Measurements from ENCODE around the gene PDXK.

Gene PDXK

DNA sequence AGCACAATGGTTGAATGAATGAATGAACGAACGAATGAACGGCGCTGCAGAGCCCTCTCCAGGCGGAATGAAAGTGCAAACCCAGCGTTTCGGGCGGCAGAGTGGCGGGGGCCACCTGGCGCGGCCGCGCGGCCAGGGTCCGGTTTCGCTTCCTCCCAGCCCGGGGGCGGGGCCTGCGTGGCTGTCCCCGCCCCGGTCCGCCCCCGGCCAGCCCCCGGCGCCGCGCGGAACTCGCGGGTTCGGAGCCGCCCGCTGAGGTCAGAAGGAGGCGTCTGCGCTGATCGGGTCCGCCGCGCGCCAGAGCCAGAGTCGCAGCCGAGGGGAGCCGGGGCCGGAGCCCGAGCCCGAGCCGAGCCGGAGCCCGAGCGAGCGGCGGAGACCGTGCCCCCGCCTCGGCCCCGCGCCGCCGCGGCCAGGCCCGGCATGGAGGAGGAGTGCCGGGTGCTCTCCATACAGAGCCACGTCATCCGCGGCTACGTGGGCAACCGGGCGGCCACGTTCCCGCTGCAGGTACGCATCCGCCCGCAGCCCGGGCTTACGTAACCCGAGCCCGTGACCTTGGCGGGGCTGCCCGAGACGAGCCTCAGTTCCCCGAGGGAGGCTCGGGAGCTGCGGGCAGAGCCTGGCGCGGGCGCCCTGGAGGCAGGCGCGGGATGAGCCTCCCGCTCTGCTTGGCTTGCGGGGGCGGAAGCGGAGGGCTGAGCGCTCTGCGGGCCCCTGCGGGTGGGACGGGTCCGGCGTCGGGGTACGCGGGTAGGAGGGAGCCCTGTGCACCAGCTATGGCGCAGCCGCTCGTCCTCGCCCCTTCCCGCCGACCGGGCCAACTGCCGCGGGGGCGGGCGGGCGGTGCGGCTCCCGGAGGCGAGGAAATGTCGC, at the start of gene PDXK:
TSS of gene PDXK (plus strand) at position 258 of the 876 bp plus-strand sequence. CDS start at position 424, 166 bp downstream.
- H3K36me3 ChIP-seq (ENCODE audit: control insufficient read depth, insufficient read depth, low read length) = no peaks in the 10 kb centered on the region
- H3K27me3 ChIP-seq (ENCODE audit: control insufficient read depth, insufficient read depth, low read length) = no peaks in the 10 kb centered on the region
- peak within 1 kb of the TSS; percentile 76 for H3K27ac ChIP-seq
- H3K4me1 ChIP-seq = no peaks in the 10 kb centered on the region
- H3K79me2 ChIP-seq = peaks cover 4% of the 10 kb centered on the region
- peak within 1 kb of the TSS; percentile 90 for H2AFZ ChIP-seq
- no peaks in the 10 kb centered on the region for H3K9me3 ChIP-seq (ENCODE audit: control insufficient read depth, low read length)
- TF ChIP-seq, protein P1, sequence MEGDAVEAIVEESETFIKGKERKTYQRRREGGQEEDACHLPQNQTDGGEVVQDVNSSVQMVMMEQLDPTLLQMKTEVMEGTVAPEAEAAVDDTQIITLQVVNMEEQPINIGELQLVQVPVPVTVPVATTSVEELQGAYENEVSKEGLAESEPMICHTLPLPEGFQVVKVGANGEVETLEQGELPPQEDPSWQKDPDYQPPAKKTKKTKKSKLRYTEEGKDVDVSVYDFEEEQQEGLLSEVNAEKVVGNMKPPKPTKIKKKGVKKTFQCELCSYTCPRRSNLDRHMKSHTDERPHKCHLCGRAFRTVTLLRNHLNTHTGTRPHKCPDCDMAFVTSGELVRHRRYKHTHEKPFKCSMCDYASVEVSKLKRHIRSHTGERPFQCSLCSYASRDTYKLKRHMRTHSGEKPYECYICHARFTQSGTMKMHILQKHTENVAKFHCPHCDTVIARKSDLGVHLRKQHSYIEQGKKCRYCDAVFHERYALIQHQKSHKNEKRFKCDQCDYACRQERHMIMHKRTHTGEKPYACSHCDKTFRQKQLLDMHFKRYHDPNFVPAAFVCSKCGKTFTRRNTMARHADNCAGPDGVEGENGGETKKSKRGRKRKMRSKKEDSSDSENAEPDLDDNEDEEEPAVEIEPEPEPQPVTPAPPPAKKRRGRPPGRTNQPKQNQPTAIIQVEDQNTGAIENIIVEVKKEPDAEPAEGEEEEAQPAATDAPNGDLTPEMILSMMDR (IDR thresholded peaks at IDR 0.05) = no peak
- peak within 1 kb of the TSS; percentile 72 for H3K9ac ChIP-seq
- H3K4me2 ChIP-seq (ENCODE audit: low read length) = peak within 1 kb of the TSS; percentile 98
- peak within 1 kb of the TSS; percentile 71 for H3K4me3 ChIP-seq (ENCODE audit: low read depth, low read length)

DNA sequence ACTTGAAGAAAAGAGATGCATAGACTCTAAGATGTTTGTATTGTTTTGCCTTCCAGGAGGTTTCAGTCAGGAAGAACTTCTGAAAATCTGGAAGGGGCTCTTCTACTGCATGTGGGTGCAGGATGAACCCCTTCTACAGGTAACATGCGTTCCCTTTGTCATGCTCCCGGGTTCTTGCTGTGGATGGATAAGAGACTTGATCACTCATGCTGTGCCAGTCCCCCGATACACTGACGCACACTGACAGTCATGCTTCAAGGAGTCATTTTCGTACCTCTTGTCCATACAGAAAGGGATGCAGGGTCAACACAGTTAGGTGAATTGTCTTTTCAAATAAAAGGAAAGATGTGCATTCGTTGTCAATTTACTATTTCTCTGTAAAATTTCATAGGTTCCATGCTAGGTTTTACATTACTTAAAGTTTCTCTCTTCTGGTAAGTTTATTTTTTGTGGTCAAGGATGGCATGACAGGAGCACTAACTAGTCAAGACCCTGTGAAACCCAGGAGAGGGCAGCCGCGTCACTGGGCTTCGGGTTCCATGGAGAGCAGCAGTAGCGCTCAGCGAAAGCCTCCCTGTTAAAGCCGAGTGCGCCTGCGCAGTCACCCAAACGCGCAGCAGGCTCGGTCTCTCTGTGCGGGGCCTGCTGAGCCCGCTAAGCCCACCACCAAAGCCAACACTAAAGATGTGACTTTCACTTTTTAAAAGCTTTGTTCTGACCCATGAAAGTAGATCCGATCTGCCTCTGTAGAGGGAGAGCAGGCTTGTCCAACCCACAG, 48.9 kb upstream of the PDXK start:
- Histone ChIP-seq H3K4me3 (ENCODE audit: low read depth, low read length) (no peak overlapping the region), H3K9ac (no peak overlapping the region), H2AFZ (no peak overlapping the region), H3K36me3 (ENCODE audit: control insufficient read depth, insufficient read depth, low read length) (no peaks in the 10 kb centered on the region), H3K4me1 (no peaks in the 10 kb centered on the region), H3K79me2 (peaks cover 2% of the 10 kb centered on the region), H3K9me3 (ENCODE audit: control insufficient read depth, low read length) (no peaks in the 10 kb centered on the region), H3K27me3 (ENCODE audit: control insufficient read depth, insufficient read depth, low read length) (no peaks in the 10 kb centered on the region), H3K4me2 (ENCODE audit: low read length) (no peak overlapping the region), H3K27ac (no peak overlapping the region)
- TF ChIP-seq, protein P1 (IDR thresholded peaks at IDR 0.05) = no peak

DNA sequence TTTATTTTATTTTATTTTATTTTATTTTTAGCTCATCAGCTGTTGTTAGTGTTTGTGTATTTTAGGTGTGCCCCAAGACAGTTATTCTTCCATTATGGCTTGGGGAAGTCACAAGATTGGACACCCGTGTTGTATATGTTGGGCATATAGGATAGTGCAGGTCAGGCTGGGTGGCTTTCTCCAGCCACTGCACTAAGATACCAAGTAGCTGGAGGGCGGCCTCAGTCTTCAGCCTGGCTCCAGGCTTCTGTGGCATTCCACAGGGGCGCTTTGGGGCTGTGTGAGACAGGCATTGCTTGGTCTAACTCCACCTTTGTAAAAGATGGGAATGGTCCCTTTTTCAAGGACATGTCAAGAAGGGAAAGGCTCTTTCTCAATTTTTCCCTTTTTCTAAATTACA, 43.1 kb upstream of the PDXK start:
- Histone ChIP-seq H3K9me3 (ENCODE audit: control insufficient read depth, low read length) (no peaks in the 10 kb centered on the region), H3K4me1 (no peaks in the 10 kb centered on the region), H3K4me3 (ENCODE audit: low read depth, low read length) (no peak overlapping the region), H2AFZ (no peak overlapping the region), H3K27ac (no peak overlapping the region), H3K4me2 (ENCODE audit: low read length) (no peak overlapping the region), H3K9ac (no peak overlapping the region), H3K79me2 (no peaks in the 10 kb centered on the region), H3K27me3 (ENCODE audit: control insufficient read depth, insufficient read depth, low read length) (no peaks in the 10 kb centered on the region), H3K36me3 (ENCODE audit: control insufficient read depth, insufficient read depth, low read length) (no peaks in the 10 kb centered on the region)
- TF ChIP-seq, protein P1 (IDR thresholded peaks at IDR 0.05) = no peak

DNA sequence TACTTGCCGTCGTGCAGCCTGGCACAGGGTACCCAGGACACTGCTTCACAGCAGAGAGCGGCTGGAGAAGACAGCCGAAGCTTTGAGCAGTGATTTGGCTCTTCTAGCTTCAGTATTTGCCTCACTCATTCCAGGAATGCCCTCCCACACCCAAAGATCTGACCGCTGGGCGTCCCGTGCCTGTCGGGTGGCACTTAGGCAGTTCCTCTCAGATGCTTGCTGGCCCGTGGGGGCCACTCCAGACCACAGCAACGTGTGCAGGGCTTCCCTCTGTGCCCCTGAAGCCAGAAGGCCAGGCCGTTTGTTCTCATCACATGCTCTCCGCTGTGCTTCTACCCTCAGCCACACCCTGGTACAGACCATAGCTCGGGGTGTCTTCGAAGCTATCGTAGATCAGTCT, 42.5 kb upstream of the PDXK start:
- TF ChIP-seq, protein P1 (IDR thresholded peaks at IDR 0.05) = no peak
- H3K4me2 ChIP-seq (ENCODE audit: low read length) = no peak overlapping the region
- no peaks in the 10 kb centered on the region for H3K27me3 ChIP-seq (ENCODE audit: control insufficient read depth, insufficient read depth, low read length)
- H3K9me3 ChIP-seq (ENCODE audit: control insufficient read depth, low read length) = no peaks in the 10 kb centered on the region
- H3K9ac ChIP-seq = no peak overlapping the region
- no peaks in the 10 kb centered on the region for H3K36me3 ChIP-seq (ENCODE audit: control insufficient read depth, insufficient read depth, low read length)
- no peak overlapping the region for H2AFZ ChIP-seq
- H3K79me2 ChIP-seq = no peaks in the 10 kb centered on the region
- H3K27ac ChIP-seq = no peak overlapping the region
- no peak overlapping the region for H3K4me3 ChIP-seq (ENCODE audit: low read depth, low read length)
- no peaks in the 10 kb centered on the region for H3K4me1 ChIP-seq

Measured in parathyroid adenoma (tissue), 2 donors.